ENCODE measurements around the gene MRPL48. TPM values are rescaled to one million over a fixed set of nuclear protein-coding genes. Genes with fewer than 3 reads are reported as not detected.

The MRPL48 gene
- total RNA-seq, 1 donor, result 22.5 TPM

DNA sequence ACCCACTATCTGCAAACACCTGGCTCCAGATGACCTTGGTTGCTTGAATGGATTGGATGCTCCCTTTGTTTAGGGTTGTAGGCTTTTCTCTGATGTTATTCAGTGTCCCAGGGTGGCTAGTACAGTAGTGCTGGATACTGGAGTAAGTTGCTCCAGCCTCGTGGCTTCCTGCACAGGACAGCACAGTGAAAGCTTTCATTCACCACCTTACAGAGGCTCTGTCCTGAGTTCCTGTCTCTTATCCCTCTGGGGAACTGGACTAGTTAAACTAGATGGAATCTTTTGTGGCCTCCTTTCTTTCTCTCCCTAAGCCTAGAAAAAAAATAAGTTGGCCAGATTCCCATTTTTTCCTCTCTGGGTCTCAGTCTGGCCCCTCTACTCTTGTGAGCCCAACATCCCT is 42.6 kb downstream of the MRPL48 start:
- no peak overlapping the region for H3K4me3 ChIP-seq (ENCODE audit: low read depth, low read length)
- no peak for TF ChIP-seq CTCF (IDR thresholded peaks at IDR 0.05; ENCODE audit: insufficient read depth, low read depth, low read length)
- DNase-seq (ENCODE audit: low read depth), result no peak

- H3K4me3 ChIP-seq (ENCODE audit: low read depth, low read length), result no peak overlapping the region
- no peak for DNase-seq (ENCODE audit: low read depth)
- TF ChIP-seq CTCF (IDR thresholded peaks at IDR 0.05; ENCODE audit: insufficient read depth, low read depth, low read length), result no peak
Observed at GRCh38 chr11:73833067-73833466, 45.4 kb downstream of the MRPL48 start.

DNA sequence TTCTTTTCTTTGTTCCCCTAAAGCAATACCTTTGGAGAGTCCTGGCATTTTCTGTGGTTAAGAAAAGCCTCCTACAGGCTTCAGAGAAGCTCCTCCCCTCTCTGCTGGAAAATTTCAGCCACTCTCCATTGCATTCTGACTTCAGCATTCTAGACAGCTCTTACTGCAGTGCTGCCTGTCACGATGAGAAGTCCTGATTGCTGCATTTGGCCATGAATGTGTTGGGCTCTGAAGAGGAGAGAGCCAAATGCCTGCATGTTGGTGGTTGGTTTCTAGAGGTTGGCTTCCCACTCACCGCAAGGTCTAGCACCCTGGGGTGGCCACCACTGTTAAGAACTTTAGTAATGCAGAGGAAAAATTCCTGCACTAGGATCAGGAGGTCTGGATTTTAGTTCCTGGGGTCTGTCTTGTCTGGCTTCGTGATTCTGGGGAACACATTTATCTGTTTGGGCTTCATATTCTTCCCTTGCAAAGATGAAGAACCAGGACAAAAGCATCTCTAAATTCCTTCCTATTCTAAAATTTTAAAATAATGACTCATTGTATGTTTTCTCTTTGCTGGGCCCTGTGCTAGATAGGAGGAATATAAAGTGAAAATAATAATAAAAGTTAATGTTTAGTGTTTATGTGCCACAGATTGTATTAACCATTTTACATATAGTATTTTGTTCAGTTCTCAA is 50.9 kb downstream of the MRPL48 start:
- DNase-seq (ENCODE audit: low read depth), result peak; percentile 53
- H3K4me3 ChIP-seq (ENCODE audit: low read depth, low read length), result no peak overlapping the region
- no peak for TF ChIP-seq CTCF (IDR thresholded peaks at IDR 0.05; ENCODE audit: insufficient read depth, low read depth, low read length)

DNA sequence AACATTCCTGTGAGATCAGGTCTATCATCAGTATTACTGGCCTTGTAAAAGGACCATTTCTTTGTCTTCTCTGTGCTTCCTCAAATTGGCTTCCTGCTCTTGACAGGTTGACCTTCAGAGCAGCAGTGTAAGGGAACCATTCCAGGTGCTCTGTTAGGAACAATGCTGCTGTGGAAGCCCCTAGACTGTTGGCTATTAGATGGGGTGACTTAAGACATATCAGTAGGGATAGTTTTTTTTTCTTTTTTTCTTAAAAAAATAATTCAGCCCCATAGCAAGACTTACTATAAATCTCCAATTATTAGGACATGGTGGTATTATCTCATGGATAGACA is 51.4 kb downstream of the MRPL48 start:
- no peak for TF ChIP-seq CTCF (IDR thresholded peaks at IDR 0.05; ENCODE audit: insufficient read depth, low read depth, low read length)
- no peak overlapping the region for H3K4me3 ChIP-seq (ENCODE audit: low read depth, low read length)
- DNase-seq (ENCODE audit: low read depth), result no peak

DNA sequence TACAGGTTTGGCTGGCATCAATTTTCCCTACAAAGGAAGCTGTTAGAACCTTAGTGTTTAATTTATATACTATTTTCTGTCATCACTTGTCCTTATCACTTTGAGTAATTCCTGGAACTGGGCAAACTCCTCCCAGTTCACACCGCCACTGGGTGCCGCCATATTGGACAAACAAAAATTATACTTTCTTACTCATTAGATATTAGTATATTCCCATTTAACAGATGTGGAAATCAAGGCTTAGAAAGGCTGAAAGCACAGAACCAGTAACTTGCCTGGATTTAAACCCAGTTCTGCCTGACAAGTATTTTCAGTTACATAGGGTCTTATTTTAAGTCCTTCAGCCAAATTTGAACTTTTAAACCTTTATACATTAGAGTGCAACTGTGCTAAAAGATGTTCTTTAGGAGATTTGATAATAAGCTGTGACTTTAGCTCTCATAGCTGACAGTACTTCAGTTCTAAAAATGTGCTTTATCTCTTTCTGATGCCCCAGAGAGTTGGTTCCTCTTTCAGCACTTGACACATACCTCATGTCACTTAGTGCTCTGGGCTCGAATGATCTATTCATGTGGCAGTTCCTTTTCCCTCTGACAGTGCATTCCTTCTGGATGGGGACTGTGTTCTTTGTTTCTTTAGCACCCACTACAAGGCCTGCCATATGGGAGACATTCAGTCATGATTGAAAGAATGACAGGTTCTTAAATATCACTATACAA is 63.5 kb downstream of the MRPL48 start:
- no peak for DNase-seq (ENCODE audit: low read depth)
- TF ChIP-seq CTCF (IDR thresholded peaks at IDR 0.05; ENCODE audit: insufficient read depth, low read depth, low read length), result no peak
- H3K4me3 ChIP-seq (ENCODE audit: low read depth, low read length), result no peak overlapping the region

GRCh38 chr11:73852049-73852448 is 64.4 kb downstream of the MRPL48 start:
- DNase-seq (ENCODE audit: low read depth), result no peak
- no peak for TF ChIP-seq CTCF (IDR thresholded peaks at IDR 0.05; ENCODE audit: insufficient read depth, low read depth, low read length)
- no peak overlapping the region for H3K4me3 ChIP-seq (ENCODE audit: low read depth, low read length)
